HFFc6 (cell line): Measurements from ENCODE around the gene PNISR. TPM values are rescaled to one million over a fixed set of nuclear protein-coding genes. Genes with fewer than 3 reads are reported as not detected.

Experiments
- DNase-seq: peaks from one replicate; pipeline ENCODE4 v3.0.0-alpha.2; 2018
- H3K27ac Mint-ChIP-seq: 2 replicates; pipeline ENCODE4 v1.8.0; 2020; ENCODE audit warnings: mild to moderate bottlenecking, mixed read lengths
- H3K27me3 Mint-ChIP-seq: 2 replicates; pipeline ENCODE4 v1.8.0; 2021; ENCODE audit warnings: mild to moderate bottlenecking, moderate library complexity, mixed read lengths; ENCODE audit not compliant: insufficient read depth
- H3K36me3 Mint-ChIP-seq: 2 replicates; pipeline ENCODE4 v1.8.0; 2021; ENCODE audit warnings: low read depth, mixed read lengths
- H3K4me1 Mint-ChIP-seq: 2 replicates; pipeline ENCODE4 v1.8.0; 2020; ENCODE audit warnings: low read depth, mixed read lengths
- H3K4me3 Mint-ChIP-seq: 2 replicates; pipeline ENCODE4 v1.8.0; 2020; ENCODE audit warnings: mild to moderate bottlenecking, moderate library complexity, mixed read lengths
- H3K9me3 Mint-ChIP-seq: 2 replicates; pipeline ENCODE4 v1.8.0; 2020; ENCODE audit warnings: mild to moderate bottlenecking, mixed read lengths
- CTCF ChIP-seq: fragments of 200-600 bp; sonication (generic); IDR thresholded peaks from 2 replicates; pipeline ENCODE4 v1.5.0; 2021; ENCODE audit warnings: antibody characterized with exemption, mild to moderate bottlenecking
- total RNA-seq, 6 experiments: library from RNA; stranded (reverse); fragmentation: NEBNext Ultra II Directional; extraction: Animal tissue kit (Norgen Biotek cat#: 25700); gene quantifications; 2 replicates in 1 of 6; 3 replicates in 5 of 6; pipeline ENCODE4 v1.2.3, GENCODE V29; 2021

PNISR gene
- total RNA-seq, 6 experiments from 2014 or later: 40.9 to 51.3 (median 45.2) TPM

- DNase-seq: no peak
- peaks cover 4% of the 10 kb centered on the region; the same call in 1 of the 2 replicates for H3K27me3 Mint-ChIP-seq
- no peak for TF ChIP-seq CTCF
- no peak overlapping the region for H3K4me3 Mint-ChIP-seq
- H3K4me1 Mint-ChIP-seq: peaks cover 37% of the 10 kb centered on the region
- peaks cover 6% of the 10 kb centered on the region; the same call in 1 of the 2 replicates for H3K36me3 Mint-ChIP-seq
- H3K27ac Mint-ChIP-seq: no peak overlapping the region
- no peaks in the 10 kb centered on the region for H3K9me3 Mint-ChIP-seq
These were observed 2.9 kb upstream of the PNISR start for GRCh38 chr6:99427988-99428387.

GRCh38 chr6:99426451-99426757 lies 1.3 kb upstream of the PNISR start:
- peak overlapping the region; percentile 99 for H3K4me3 Mint-ChIP-seq
- H3K36me3 Mint-ChIP-seq: peaks cover 13% of the 10 kb centered on the region; the same call in 1 of the 2 replicates
- no peak for TF ChIP-seq CTCF
- DNase-seq: no peak
- H3K4me1 Mint-ChIP-seq: peaks cover 50% of the 10 kb centered on the region
- peaks cover 4% of the 10 kb centered on the region; the same call in 1 of the 2 replicates for H3K27me3 Mint-ChIP-seq
- H3K9me3 Mint-ChIP-seq: no peaks in the 10 kb centered on the region
- H3K27ac Mint-ChIP-seq: peak overlapping the region; percentile 100

GRCh38 chr6:99425647-99426450 lies 741 bp upstream of the PNISR start:
- H3K4me3 Mint-ChIP-seq: peak overlapping the region; percentile 99

GRCh38 chr6:99424022-99424421 lies 1.1 kb downstream of the PNISR start:
- no peak for DNase-seq
- Mint-ChIP-seq H3K27ac (peak overlapping the region; percentile 100), H3K36me3 (peaks cover 13% of the 10 kb centered on the region; the same call in 1 of the 2 replicates), H3K27me3 (peaks cover 4% of the 10 kb centered on the region; the same call in 1 of the 2 replicates), H3K4me1 (peaks cover 63% of the 10 kb centered on the region), H3K4me3 (peak overlapping the region; percentile 99), H3K9me3 (no peaks in the 10 kb centered on the region)
- TF ChIP-seq CTCF: no peak

More at GRCh38 chr6:99425647-99426450, 741 bp upstream of the PNISR start:
- peak; percentile 76 for TF ChIP-seq CTCF
- H3K9me3 Mint-ChIP-seq: no peaks in the 10 kb centered on the region
- peaks cover 4% of the 10 kb centered on the region; the same call in 1 of the 2 replicates for H3K27me3 Mint-ChIP-seq
- H3K36me3 Mint-ChIP-seq: peaks cover 13% of the 10 kb centered on the region; the same call in 1 of the 2 replicates
- H3K4me1 Mint-ChIP-seq: peaks cover 55% of the 10 kb centered on the region
- DNase-seq: peak; percentile 78
- peak overlapping the region; percentile 100 for H3K27ac Mint-ChIP-seq

GRCh38 chr6:99422912-99423311 lies 2.2 kb downstream of the PNISR start:
- Mint-ChIP-seq H3K4me1 (peaks cover 62% of the 10 kb centered on the region), H3K4me3 (peak overlapping the region; percentile 99), H3K27ac (no peak overlapping the region), H3K27me3 (peaks cover 4% of the 10 kb centered on the region; the same call in 1 of the 2 replicates), H3K9me3 (no peaks in the 10 kb centered on the region), H3K36me3 (peaks cover 13% of the 10 kb centered on the region; the same call in 1 of the 2 replicates)
- no peak for TF ChIP-seq CTCF
- no peak for DNase-seq
